SK-N-SH treated with all-trans-retinoic acid at 6 μM for 48 hours (cell line): Measurements from ENCODE around the gene ZNF474.

Experiments used
- BACH2 ChIP-seq: fragments of 250-450 bp; sonication (Bioruptor Pico); IDR thresholded peaks from 2 replicates; pipeline ENCODE4 v1.9.0; 2021; ENCODE audit warnings: mild to moderate bottlenecking, borderline replicate concordance
- GLIS3 ChIP-seq: fragments of 250-450 bp; sonication (Bioruptor Pico); IDR thresholded peaks from 2 replicates; pipeline ENCODE4 v1.5.0; 2020; ENCODE audit warnings: mild to moderate bottlenecking, moderate library complexity
- TCF4 ChIP-seq: fragments of 250-450 bp; sonication (Bioruptor Pico); IDR thresholded peaks from 2 replicates; pipeline ENCODE4 v1.8.0; 2021; ENCODE audit warnings: mild to moderate bottlenecking, moderate library complexity, borderline replicate concordance
- TOX ChIP-seq: fragments of 250-450 bp; sonication (Bioruptor Pico); IDR thresholded peaks from 2 replicates; pipeline ENCODE4 v1.8.0; 2021; ENCODE audit warnings: mild to moderate bottlenecking, moderate library complexity, borderline replicate concordance
- ZFP30 ChIP-seq: fragments of 450-650 bp; formaldehyde crosslinking; IDR thresholded peaks from 2 replicates; pipeline ENCODE4 v1.5.0; 2022; ENCODE audit warnings: mild to moderate bottlenecking, moderate library complexity
- ZNF70 ChIP-seq: fragments of 450-650 bp; formaldehyde crosslinking; IDR thresholded peaks from 2 replicates; pipeline ENCODE4 v1.5.0; 2020; ENCODE audit warnings: mild to moderate bottlenecking, moderate library complexity
- TF ChIP-seq, protein P1 (sequence below): fragments of 250-450 bp; sonication (Bioruptor Pico); IDR thresholded peaks from 2 replicates; pipeline ENCODE4 v1.5.1; 2020; ENCODE audit warnings: low read depth, mild to moderate bottlenecking, moderate library complexity
- TF ChIP-seq, protein P2 (sequence below): fragments of 250-450 bp; sonication (Bioruptor Pico); IDR thresholded peaks from 2 replicates; pipeline ENCODE4 v1.8.0; 2021; ENCODE audit warnings: low read depth, mild to moderate bottlenecking, moderate library complexity, borderline replicate concordance
- TF ChIP-seq, protein P3 (sequence below): fragments of 250-450 bp; sonication (Bioruptor Pico); IDR thresholded peaks from 2 replicates; pipeline ENCODE4 v1.8.0; 2020; ENCODE audit warnings: mild to moderate bottlenecking, moderate library complexity, borderline replicate concordance

DNA sequence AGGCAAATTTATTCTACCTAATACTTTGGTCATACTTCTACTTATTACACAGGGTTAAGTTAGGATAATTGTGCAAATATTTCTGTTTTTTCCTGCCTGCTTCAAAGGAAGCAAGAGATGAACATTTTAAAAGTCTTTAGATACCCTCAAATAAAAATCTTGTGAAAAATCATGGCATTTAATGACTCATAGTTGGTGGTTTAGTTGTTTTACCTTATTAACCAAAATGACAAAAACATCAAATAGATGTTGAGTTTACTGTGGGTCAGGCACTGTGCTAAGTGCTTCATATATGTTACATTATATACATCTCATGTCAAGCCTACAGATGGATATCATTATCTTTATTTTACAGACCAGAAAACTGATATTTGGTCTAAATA, 54.4 kb downstream of the ZNF474 start:
- TF ChIP-seq, protein P1, sequence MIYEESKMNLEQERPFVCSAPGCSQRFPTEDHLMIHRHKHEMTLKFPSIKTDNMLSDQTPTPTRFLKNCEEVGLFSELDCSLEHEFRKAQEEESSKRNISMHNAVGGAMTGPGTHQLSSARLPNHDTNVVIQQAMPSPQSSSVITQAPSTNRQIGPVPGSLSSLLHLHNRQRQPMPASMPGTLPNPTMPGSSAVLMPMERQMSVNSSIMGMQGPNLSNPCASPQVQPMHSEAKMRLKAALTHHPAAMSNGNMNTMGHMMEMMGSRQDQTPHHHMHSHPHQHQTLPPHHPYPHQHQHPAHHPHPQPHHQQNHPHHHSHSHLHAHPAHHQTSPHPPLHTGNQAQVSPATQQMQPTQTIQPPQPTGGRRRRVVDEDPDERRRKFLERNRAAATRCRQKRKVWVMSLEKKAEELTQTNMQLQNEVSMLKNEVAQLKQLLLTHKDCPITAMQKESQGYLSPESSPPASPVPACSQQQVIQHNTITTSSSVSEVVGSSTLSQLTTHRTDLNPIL (CRISPR knock-in tag): no peak
- TF ChIP-seq, protein P2, sequence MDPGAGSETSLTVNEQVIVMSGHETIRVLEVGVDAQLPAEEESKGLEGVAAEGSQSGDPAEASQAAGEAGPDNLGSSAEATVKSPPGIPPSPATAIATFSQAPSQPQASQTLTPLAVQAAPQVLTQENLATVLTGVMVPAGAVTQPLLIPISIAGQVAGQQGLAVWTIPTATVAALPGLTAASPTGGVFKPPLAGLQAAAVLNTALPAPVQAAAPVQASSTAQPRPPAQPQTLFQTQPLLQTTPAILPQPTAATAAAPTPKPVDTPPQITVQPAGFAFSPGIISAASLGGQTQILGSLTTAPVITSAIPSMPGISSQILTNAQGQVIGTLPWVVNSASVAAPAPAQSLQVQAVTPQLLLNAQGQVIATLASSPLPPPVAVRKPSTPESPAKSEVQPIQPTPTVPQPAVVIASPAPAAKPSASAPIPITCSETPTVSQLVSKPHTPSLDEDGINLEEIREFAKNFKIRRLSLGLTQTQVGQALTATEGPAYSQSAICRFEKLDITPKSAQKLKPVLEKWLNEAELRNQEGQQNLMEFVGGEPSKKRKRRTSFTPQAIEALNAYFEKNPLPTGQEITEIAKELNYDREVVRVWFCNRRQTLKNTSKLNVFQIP (CRISPR knock-in tag): no peak
- TF ChIP-seq, protein P3, sequence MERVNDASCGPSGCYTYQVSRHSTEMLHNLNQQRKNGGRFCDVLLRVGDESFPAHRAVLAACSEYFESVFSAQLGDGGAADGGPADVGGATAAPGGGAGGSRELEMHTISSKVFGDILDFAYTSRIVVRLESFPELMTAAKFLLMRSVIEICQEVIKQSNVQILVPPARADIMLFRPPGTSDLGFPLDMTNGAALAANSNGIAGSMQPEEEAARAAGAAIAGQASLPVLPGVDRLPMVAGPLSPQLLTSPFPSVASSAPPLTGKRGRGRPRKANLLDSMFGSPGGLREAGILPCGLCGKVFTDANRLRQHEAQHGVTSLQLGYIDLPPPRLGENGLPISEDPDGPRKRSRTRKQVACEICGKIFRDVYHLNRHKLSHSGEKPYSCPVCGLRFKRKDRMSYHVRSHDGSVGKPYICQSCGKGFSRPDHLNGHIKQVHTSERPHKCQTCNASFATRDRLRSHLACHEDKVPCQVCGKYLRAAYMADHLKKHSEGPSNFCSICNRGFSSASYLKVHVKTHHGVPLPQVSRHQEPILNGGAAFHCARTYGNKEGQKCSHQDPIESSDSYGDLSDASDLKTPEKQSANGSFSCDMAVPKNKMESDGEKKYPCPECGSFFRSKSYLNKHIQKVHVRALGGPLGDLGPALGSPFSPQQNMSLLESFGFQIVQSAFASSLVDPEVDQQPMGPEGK (CRISPR knock-in tag): no peak
- TF ChIP-seq ZNF70 (CRISPR knock-in tag) (no peak), BACH2 (CRISPR knock-in tag) (no peak), ZFP30 (CRISPR knock-in tag) (no peak), GLIS3 (CRISPR knock-in tag) (no peak), TOX (no peak), TCF4 (CRISPR knock-in tag) (no peak)
